Suprapubic skin (tissue), 4 donors: Measurements from ENCODE around the gene OR8K1.

ENCODE experiments used
- CTCF ChIP-seq, 2 donors: fragments of 200-600 bp in 1 of 2; fragments of 450-650 bp in 1 of 2; sonication (generic) in 1 of 2; IDR thresholded peaks; one replicate each; pipeline ENCODE4 v1.5.1; 2016 to 2019; ENCODE audit warnings: antibody characterized with exemption in 2 of 2, mild to moderate bottlenecking in 1 of 2, moderate library complexity in 1 of 2
- EP300 ChIP-seq: sonication (generic); formaldehyde crosslinking; IDR thresholded peaks from one replicate; pipeline ENCODE4 v1.6.1; 2017; ENCODE audit warnings: antibody characterized with exemption
- POLR2A ChIP-seq, 2 donors: fragments of 450-650 bp; IDR thresholded peaks; one replicate each; pipeline ENCODE4 v1.6.1; 2017; ENCODE audit warnings: antibody characterized with exemption in 2 of 2, mild to moderate bottlenecking in 2 of 2, moderate library complexity in 2 of 2
- POLR2AphosphoS5 ChIP-seq, 3 donors: sonication (generic); formaldehyde crosslinking; IDR thresholded peaks; one replicate each; pipeline ENCODE4 v1.6.1; 2017; ENCODE audit warnings: antibody characterized with exemption in 3 of 3

- TF ChIP-seq POLR2A (IDR thresholded peaks at IDR 0.05) (no peak), CTCF (IDR thresholded peaks at IDR 0.05) (no peak), POLR2AphosphoS5 (IDR thresholded peaks at IDR 0.05) (no peak), EP300 (no peak)
Measured at GRCh38 chr11:56340289-56340688, 5.5 kb upstream of the OR8K1 start.
